ENCODE measurements around the gene HOXA5.

HOXA5 gene

DNA sequence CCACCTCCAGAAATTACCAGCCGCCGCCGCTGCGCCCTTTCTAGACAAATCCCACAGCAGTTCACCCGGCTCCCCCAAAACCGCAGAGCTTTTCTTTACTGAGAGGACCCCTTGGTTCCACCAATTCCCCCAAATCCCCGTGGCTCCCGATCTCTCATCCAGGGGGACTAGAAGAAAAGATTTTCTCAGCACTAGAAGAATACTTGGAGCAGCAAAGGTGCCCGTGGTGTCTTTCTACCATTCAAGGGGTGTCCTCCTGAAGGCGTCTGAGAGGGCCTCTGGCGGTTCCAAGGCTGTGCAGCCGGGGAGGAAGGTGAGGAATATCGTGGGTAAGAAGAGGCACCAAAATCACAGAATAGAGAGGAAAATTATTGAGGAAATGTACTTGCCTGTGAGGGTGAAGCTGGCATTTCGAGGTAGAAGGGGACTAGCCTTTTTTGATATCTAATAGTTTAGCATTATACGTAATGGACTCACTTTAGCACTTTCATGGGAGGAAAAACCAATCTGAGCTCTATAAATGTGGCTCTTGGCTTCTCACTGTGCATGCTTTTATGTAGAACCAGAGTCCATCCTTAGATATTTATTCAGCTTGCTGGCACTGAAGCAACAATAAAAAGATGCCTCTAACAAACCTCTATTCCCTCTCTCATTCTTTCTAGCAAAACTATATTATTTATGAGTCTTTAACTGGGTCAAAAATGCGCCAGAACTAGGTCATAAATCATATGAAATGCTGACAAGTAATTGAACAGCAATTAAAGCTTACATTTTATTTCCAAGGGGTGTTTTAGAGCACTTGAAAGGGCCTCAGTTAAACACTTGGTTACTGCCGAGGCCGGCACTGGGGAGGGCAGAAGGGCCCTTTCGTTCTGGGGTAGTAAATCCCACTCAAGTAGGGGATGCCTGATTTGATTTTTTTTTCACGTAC lies 27.2 kb downstream of the HOXA5 start:
- no peak for DNase-seq

DNA sequence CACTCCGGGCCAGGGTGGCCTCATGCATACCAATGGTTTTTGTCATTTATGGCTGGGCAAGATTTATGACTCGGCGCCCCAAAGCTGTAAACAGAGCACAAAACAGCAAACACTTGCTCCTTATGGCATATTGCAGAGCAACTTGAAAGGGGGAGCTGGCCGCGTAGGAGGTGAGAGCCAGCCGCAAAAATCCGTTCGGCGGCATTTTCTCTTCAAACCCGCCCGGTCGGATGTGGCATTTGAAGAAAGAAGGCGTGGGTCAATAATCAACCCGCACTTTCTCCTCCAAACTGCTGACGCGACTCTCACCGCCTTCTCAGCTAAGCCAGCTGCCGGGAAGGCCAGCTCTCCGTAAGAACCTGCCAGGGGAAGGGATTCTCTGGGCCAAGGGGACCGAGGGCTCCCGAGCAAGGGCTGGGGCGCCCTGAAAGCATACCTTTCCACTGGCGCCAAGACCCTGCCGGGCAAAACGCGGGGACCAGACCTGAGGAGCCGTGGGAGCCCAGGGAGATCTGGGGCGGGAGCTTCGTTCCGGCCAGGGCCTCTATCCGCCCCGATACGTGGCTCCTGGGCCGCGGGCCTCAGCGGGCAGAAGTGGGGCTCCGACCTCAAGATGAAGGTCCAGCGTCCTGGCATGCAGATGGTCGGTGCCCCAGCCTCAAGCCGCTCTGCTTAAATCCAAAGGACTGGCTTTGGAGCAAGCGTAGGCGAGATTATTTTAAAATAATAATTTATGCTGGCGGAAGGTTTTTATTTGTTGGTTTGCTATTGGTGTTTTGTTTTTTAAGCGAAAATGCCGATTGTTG lies 28.1 kb downstream of the HOXA5 start:
- DNase-seq: no peak

DNA sequence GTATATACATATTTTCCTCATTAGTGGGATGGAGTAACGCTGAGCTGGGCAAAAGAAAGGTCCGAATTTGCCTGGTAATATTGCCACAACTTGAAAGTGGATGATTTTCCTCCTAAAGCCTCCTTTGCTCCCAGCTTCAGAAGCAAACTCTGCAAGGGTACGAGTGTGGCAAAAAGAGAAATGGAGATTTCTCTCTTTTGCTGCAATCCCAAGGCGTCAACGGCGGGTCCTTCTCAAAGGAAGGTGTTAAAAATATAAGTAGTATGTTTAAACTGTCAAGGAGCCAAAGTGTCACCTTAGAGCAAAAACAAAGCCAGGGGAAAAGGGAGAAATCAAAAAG lies 28.6 kb downstream of the HOXA5 start:
- no peak for DNase-seq

DNA sequence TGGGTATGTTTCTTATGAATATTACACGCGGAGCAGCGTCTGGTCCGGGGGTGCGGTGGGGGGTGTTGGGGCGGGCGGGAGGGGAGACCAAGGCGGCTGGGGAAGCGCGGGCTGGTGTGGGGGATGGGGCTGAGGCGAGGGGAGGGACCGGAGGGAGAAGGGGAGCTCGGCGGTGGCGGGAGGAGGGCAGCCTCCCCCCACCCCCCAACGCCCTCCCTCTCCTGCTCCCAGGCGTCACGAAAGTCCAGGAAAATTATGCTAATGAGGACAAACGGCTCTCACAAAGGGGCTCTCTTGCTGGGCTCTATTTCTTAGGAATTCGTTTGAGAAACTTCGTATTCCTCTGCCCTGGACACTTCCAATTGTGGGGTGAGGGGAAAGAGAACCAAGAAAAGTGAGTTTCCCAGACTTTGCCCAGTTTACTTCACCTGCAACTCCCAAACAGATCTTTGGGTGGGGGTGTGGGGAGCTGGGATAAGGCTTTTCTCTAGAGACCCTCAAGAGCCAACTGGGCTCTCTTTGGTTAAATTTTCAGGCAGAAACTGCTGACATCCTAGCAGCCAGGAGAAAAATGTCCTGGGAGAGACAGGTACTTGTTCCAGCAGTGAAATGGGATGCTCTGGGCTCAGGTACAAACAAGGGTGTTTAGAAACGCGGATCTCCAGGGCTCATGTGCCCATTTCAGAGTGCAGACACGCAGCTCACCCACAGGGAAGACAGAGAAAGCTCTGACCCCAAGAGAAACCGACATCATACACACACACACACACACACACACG lies 29.3 kb downstream of the HOXA5 start:
- no peak for DNase-seq

DNA sequence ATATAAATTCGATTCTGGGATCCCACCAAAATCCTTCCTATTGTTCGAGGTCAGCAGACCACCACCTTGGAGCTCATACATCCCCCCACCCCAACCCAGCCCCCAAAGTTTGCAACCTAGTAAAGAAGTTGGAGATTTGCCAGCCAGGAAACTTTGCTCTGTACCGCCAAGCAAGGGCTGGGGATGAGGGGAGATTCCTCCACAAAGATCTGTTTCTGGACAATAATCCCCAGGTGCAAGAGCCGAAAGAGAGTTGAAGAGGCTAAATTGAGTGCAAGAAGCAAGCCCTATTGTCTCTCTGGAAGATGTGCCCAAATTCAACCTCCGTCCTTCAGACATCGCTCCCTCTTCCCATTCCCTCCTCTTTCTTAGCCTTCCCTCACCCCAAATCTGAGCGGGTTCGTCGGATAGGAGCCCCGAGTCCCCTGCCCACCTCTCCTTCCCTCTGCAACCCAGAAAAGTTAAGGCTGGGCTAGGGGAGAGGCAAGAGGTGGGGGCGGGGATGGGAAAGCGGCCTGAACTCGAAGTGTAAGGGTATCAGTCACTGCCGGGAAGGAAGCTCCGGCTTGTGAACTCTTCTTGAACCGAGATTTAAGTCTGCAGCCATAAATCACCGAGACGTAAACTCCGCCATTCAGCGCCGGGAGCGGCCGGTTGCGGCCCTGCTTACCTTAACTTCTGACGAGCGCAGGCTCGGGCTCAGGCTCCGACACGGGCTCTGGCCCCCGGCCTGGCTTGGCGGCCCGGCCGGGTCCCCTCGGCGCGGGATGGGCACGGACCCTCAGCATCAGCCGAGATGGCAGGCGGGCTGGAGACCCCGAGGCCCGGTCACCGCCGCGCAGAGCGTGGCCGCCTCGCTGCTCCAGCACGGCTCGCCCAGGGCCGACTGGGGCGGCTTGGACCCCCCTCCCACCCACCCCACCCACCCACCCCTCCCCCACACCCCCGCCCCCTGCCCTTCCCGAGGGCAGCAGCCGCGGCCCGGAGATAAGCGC lies 30.2 kb downstream of the HOXA5 start:
- DNase-seq: peak; percentile 16

DNA sequence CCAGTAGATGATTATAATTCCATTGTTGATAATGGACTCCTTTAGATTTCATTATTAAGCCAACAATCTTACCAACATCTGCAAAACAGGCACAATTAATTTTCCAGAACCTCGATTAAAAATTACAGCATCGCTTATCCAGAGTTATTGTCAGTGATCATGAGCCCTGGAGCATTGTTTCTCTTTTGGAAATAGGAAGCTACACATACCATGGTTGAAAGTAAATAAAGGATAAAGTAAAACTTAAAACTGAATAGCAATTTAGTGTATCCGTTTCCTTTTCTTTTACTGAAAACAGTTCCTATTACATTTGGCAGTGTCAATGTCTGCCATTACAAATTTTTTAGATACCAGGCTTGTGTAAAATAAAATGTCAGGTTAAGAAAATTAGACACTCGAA lies 31.1 kb downstream of the HOXA5 start:
- DNase-seq: no peak

DNA sequence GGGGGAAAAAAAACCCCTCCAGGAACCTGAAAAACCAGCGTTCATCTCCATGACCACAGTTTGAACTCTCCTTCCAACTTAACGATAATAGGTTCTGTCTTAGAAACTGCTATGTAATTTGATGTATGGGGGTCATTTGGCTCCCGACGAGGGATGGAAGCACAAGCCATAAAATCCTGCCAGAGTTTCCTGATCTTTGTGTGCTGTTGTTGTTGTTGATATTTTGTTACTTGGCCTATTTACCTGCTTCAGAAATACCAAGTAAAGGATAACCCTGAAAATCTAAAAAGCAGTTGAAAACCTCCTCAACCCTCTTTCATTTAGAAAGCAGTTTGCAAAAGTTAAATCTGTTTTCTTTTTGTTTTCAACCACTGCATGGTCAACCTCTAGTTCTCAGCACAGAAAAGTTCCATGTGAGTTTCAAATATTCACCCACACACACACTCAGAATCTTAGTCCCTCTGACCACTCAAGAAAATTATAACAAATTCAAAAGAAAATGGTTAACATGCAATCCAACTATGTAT lies 31.7 kb downstream of the HOXA5 start:
- DNase-seq: no peak

DNA sequence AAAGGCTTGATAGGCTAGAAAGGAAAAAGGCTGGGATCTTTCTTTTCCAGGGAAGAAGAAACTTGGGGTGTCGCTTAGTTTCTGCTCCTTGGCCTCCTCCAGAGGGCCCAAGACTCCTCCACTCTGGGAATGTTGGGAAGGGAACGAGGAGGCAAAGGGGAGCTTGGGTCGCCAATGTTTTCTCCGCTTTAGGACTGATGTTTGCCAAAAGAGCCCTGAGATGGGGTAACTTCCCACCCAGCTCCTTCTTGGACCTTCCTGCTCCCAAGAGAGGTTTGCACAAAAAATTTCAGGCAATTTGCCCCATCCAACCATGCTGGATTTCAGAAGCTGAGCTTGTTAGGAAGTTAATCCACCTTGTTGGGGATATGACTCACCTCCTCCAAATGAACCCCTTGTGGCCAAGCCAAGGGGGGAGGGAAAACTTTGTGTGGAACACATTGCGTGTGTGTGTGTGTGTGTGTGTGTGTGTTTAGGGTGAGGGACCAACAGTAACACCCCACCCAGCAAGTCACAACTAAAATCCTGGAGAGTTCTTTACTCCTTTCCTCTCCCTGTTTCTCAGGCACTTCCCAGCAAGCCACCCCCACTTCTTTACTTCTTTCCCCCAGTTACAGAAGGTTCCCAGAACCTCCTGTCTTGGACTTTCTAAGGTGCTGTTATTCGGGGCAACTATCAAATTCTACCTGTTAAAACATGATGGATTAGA lies 32.3 kb downstream of the HOXA5 start:
- no peak for DNase-seq

DNA sequence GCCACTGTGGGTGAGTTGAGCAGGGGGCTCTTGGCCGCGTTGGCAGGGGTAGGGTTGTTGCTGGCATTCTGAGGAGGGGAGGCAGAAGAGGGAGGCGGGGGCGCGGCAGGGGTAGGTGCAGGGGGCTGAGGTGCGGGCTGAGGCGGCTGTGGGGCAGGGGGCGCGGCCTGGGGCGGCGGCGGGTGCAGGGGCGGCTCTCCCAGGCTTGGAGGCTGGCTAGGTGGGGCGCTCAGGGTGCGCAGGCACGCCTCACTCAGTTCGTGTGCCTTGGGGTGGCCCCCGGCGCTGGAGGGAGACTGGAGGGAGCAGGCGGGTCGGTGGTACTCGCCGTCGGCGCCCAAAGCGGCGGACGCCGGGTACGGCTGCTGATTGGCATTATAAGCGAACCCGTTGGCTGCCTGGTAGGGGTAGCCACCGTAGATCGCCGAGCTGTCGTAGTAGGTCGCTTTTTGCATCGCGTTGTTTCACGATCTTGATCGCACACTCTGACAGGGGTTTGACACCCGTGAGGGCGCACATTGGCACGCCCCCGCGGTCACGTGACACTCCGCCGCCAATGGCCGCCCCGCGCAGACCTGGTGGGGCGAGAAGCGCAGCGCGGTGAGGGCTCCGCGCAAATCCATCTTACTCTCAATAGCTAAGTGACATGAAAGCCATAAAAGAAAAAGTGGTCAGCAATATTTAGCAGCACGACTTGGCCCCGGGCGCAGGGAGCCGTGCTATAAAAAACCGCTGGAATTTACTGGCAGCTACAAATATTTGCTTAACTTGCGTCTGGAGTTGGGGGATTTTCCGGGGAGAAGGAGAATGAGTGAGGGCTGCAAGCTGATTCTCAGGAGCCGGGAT lies 33.1 kb downstream of the HOXA5 start:
- no peak for DNase-seq

DNA sequence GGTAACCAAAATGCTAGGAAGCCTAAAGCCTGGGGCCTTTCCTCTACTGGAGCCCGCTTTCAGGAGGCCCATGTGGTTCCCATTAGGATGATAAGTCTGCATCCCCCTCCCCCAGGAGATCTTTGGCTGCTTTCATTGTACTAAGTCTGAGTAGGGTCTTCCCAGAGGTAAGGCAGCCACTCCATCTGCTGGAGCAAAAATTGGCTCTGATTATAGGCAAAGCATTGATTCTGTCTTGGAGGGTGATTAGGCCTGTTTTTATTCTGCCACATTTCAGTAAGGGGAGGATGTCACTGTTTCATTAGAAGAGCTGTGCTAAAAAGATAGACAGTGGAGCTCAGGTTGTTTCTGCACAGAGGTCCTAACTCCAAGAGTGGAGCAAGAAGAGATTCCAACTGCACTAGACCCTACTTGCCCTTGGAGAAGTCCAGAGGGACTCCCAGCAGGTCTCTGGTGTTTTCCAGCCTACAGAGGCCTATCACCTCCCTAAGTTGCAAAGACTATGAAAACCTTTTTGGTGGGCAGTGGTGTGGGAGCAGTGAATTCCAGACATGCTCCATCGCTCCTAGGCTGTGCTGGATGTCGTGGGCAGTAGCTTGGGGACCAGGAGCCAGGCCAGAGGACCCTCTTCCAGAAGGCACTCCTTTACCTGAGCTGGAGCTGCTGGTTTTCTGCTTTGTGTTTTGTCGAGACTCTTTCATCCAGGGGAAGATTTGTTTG lies 33.9 kb downstream of the HOXA5 start:
- DNase-seq: no peak

DNA sequence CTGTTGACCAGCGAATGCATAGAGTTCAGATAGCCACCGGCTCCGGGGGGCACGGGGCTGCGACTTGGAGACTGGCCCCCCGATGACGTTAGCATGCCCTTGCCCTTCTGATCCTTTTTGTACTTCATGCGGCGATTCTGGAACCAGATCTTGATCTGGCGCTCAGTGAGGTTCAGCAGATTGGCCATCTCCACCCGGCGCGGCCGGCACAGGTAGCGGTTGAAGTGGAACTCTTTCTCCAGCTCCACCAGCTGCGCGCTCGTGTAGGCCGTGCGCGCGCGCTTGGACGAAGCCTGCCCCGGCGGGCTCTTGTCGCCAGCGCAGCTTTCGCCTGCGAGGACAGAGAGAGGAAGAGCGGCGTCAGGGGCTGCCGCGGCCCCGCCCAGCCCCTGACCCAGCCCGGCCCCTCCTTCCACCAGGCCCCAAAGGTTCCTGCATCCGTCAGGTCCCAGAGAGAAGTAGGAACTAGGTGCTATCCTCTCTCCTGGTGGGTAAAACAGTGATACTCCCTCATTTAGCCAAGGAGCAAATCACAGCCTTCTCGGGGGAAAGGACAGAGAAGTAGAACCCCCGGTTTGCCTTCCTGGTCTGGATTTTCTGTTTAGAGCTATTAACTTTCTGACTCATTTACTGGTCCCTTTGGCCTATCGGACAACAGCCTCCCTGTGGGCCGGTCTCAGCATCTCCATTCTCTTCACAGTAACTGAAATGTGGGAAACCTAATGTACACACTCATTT lies 34.9 kb downstream of the HOXA5 start:
- DNase-seq: no peak

DNA sequence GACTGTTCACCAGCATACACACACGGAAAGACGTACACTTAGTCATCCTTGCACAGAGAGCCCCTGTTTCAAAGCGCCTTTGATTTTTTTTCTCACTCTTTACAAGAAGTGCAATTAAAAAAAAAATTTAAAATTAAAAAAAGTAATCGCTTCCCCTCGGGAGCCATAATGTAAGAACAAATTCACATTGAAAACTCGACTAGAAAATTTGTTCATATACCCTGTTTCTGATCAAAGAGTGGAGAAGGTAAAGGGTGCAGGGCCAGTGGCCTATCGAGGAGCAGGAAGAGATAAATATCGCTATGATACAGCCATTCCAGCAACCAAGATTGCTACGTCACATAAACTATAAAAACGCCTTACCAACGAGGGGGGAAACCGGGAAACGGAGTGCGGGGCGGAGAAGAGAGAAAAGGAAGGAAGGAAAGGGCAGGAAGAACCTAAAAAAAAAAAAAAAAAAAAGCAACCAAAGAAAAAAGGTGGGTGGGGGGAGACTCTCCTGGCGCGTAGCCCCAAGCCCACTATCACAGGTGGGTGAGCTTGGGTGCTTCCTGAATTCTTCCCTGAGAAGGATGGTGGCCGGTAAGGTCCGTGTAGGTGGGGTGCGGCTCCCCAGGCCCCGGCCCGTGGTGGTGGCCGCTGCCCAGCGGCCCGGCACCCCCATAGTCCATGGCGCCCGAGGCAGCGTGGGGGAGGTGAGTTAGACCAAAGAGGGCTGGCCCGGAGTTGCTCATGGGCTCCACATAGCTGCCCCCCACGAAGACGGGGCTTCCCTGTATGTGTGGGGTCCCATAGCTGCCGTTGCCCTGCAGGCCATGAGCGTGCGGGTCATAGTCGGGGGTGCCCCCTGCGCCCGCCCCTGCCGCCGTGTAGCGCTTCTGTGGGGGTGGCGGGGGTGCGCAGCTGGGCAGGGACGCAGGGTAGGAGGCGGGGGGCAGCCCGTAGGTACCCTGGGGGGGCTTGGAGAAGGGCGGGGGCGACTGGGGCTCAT lies 35.8 kb downstream of the HOXA5 start:
- no peak for DNase-seq

DNA sequence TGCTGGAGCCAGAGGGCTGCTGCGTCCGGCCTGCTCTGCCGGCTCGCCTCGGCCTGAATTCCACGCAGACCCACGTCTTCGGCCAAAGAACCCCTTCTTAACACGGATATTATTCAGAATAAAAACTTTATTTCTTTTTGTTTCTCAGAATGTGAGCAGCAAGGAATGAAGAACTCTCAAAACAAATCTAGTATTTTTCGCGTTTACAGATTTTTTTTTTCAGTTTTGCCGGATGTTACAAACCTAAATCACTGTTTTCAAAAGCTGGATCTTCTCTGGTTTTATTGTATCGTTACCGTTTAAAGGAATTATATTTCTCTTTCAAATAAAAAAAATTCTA lies 36.6 kb downstream of the HOXA5 start:
- DNase-seq: no peak

DNA sequence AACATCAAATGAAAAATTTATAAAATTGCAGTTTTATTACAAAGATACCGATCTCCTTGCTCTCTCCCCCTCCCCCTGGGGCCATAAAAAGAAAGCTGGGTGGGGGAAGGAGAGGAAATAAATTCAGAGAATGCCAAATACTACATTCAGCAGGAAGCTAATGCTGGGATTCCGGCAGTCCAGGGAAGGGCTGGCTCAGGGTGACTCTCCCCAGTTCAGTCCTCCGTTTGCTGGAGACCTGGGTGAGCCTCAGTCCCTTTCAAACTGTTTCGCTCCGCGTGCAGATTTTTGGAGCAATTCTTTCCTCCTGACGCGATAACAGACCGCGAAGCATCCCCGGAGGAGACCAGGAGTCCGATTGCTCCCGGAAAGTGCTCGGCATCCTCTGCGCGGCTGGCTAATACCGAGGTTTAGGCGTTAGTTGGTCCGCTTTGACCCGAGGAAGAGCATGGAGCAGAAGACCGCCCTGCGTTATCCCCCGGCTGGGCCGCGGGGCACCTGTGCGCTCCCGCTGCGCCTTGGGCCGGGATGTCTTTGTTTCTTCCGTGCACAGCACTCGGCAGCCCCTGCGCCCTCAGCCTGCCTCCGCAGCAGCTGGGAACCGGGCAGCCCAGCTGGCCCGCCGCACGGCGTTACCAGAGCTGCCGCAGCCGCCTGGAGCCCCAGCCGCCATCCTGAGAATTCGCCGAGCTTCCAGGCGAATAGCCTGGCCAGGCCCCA lies 37.1 kb downstream of the HOXA5 start:
- no peak for DNase-seq

DNA sequence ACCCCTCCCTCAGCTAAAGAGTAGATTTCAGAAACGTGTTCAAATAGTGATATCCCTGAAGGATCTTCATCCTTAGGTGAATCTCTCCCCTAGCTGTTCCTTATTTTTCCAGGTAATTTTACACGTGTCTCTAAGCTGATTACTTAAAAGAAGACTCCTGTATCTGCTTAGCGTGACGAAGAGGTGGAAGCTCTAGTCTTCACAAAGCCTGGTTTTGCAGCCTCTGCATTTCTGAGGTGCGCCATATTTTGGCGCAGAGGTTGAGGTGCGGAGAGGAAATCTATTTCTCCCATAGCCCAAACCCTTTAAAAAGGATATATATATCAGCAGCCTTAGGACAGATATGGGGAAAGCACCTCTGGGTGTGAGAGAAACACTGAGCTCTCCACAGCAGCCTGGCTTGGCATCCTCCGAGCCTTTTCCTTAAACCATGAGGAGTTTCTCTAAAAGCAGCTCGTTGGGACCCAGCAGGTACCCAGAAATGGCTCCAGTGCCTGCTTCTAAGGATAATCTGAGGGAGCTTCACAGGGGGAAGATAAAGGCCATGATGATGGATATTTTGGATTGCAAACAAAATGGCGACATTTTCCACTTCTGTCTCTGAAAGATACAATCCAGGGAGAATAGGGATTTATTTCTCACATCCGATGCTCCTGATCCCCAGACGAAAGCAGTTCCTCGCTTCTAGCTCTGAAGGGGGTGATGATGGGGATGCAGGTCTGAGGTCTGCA lies 38.0 kb downstream of the HOXA5 start:
- no peak for DNase-seq
